ENCODE data around the gene PTPN1.

The PTPN1 gene

DNA sequence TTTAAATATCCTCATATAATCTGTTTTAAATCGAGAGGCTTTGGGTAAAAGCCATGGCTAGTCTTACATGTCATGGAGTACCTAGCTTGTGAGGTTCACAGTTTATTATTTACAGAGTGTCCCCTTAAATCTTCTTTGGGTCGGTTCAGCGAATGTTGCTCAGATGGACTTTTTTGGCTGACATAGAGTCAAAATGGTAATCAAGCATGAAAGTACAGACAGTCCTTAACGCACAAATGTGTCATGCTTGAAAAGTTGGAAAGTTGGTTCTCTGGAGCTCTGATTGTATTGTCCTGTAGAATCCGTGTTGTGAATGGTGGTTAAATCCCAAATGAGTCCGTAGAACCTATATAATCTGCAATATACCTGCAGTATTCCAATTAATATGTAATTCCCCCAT lies 22.0 kb downstream of the PTPN1 start:
- Histone ChIP-seq H3K9me3 (no peaks in the 10 kb centered on the region), H3K4me1 (no peaks in the 10 kb centered on the region), H3K27me3 (no peaks in the 10 kb centered on the region), H3K36me3 (no peaks in the 10 kb centered on the region), H3K4me3 (ENCODE audit: low read depth, low read length) (no peak overlapping the region)
- TF ChIP-seq, protein P1, sequence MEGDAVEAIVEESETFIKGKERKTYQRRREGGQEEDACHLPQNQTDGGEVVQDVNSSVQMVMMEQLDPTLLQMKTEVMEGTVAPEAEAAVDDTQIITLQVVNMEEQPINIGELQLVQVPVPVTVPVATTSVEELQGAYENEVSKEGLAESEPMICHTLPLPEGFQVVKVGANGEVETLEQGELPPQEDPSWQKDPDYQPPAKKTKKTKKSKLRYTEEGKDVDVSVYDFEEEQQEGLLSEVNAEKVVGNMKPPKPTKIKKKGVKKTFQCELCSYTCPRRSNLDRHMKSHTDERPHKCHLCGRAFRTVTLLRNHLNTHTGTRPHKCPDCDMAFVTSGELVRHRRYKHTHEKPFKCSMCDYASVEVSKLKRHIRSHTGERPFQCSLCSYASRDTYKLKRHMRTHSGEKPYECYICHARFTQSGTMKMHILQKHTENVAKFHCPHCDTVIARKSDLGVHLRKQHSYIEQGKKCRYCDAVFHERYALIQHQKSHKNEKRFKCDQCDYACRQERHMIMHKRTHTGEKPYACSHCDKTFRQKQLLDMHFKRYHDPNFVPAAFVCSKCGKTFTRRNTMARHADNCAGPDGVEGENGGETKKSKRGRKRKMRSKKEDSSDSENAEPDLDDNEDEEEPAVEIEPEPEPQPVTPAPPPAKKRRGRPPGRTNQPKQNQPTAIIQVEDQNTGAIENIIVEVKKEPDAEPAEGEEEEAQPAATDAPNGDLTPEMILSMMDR (IDR thresholded peaks at IDR 0.05; ENCODE audit: low read depth, low read length): no peak
- no peak for DNase-seq

DNA sequence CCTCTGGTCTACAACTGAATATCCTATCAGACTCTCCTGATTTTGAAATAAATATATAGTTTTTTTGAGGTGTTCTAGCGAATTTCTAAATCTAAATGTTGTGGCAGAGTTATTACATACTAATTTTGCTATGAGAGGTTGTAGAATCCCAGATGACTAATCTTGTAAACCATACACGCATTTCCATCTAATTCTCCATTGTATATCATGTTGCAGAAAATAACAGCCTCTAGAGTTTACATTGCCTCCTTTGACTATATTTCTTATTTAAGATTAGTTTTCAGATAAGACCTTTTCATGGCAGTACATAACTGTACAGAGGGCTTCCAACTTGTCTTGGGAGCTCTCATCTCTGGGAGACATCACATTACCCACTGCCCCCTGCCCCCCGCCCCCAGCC lies 22.9 kb downstream of the PTPN1 start:
- no peaks in the 10 kb centered on the region for H3K4me1 ChIP-seq
- TF ChIP-seq, protein P1 (IDR thresholded peaks at IDR 0.05; ENCODE audit: low read depth, low read length): no peak
- H3K4me3 ChIP-seq (ENCODE audit: low read depth, low read length): no peak overlapping the region
- no peak for DNase-seq
- H3K27me3 ChIP-seq: no peaks in the 10 kb centered on the region
- no peaks in the 10 kb centered on the region for H3K9me3 ChIP-seq
- H3K36me3 ChIP-seq: no peaks in the 10 kb centered on the region

DNA sequence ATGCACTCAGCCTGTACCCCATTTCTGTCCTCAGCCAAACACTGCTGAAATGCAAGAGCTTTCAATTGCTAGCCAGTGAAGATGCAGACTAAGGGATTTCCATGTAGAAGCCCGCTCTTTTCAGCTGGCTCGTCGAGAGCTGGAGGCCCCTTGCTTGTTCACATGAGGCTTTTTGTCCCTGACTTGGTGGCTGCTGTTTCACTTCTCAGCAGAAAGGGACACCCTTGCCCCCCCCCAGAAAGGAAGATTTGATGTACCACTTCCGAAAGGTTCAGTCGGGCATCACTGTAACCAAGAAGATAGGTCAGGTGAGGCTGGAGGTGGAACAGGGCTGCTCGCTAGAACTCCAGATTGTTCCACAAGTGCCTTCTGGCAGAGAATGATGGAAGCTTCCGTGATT lies 23.3 kb downstream of the PTPN1 start:
- H3K36me3 ChIP-seq: no peaks in the 10 kb centered on the region
- H3K9me3 ChIP-seq: no peaks in the 10 kb centered on the region
- no peaks in the 10 kb centered on the region for H3K27me3 ChIP-seq
- H3K4me1 ChIP-seq: no peaks in the 10 kb centered on the region
- no peak overlapping the region for H3K4me3 ChIP-seq (ENCODE audit: low read depth, low read length)
- TF ChIP-seq, protein P1 (IDR thresholded peaks at IDR 0.05; ENCODE audit: low read depth, low read length): no peak
- no peak for DNase-seq

DNA sequence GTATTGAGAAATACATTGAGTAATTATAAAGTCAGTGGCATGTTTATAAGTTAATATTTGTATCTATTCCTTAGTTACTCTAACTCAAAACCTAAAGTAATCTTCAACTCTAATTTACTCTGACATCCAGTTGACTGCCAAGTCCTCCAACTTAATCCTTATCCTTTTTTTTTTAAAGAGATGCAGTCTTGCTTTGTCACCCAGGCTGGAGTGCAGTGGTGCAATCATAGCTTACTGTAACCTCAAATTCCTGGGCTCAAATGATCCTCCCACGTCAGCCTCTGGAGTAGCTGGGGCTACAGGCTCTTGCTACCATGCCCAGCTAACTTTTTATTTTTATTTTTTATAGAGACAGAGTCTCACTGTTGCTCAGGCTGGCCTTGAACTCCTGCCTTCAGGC lies 24.4 kb downstream of the PTPN1 start:
- no peaks in the 10 kb centered on the region for H3K36me3 ChIP-seq
- DNase-seq: no peak
- no peak overlapping the region for H3K4me3 ChIP-seq (ENCODE audit: low read depth, low read length)
- no peaks in the 10 kb centered on the region for H3K27me3 ChIP-seq
- TF ChIP-seq, protein P1 (IDR thresholded peaks at IDR 0.05; ENCODE audit: low read depth, low read length): no peak
- H3K9me3 ChIP-seq: no peaks in the 10 kb centered on the region
- H3K4me1 ChIP-seq: no peaks in the 10 kb centered on the region

DNA sequence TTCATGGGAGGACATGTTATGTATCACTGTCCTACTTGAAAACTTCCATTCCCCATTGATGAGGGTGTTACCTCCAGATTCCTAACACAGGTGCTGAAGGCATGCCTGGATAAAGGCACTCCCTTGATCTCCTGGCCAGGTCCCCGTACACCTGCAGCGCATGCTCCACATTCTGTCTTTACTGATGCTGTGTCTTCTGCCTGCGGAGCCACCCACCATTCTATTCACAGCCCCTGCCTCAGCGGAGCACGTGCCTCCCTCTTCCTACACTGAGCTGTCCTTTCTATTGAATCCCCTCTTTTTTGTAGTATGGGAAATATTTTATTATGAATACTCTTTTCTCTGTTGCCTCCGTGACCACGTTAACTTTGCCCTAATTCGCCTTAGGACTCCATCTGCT lies 25.0 kb downstream of the PTPN1 start:
- Histone ChIP-seq H3K27me3 (no peaks in the 10 kb centered on the region), H3K4me1 (no peaks in the 10 kb centered on the region), H3K4me3 (ENCODE audit: low read depth, low read length) (no peak overlapping the region), H3K9me3 (no peaks in the 10 kb centered on the region), H3K36me3 (no peaks in the 10 kb centered on the region)
- no peak for DNase-seq
- TF ChIP-seq, protein P1 (IDR thresholded peaks at IDR 0.05; ENCODE audit: low read depth, low read length): no peak

DNA sequence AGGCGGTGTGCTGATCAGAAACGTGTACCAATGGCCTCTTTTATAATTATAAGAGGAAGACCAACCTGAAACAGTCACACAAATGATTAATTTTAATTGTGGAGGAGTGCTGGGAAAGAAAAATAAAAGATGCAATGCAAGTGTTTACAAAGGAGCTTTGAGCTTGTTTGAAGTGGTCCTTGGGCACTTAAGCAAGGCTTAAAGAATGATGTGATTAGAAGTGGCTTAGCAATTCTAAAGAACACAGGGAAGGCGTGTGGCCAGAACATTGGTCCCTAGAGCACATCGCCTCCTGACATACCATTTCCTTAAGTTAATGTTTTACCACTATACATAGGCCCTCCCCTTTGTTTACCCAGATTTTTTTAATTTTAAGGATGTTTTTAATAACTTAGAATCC lies 26.1 kb downstream of the PTPN1 start:
- no peaks in the 10 kb centered on the region for H3K27me3 ChIP-seq
- TF ChIP-seq, protein P1 (IDR thresholded peaks at IDR 0.05; ENCODE audit: low read depth, low read length): no peak
- DNase-seq: no peak
- no peak overlapping the region for H3K4me3 ChIP-seq (ENCODE audit: low read depth, low read length)
- H3K4me1 ChIP-seq: no peaks in the 10 kb centered on the region
- H3K9me3 ChIP-seq: no peaks in the 10 kb centered on the region
- H3K36me3 ChIP-seq: no peaks in the 10 kb centered on the region
